ENCODE measurements around the gene MYLK3.

Gene MYLK3

GRCh38 chr16:46727184-46727583 is 21.0 kb downstream of the MYLK3 start:
- DNase-seq: no peak

- DNase-seq: no peak
Measured at GRCh38 chr16:46721885-46722284, 26.3 kb downstream of the MYLK3 start.

- DNase-seq: no peak
Measured at GRCh38 chr16:46720619-46721018, 27.5 kb downstream of the MYLK3 start.

- no peak for DNase-seq
Measured at GRCh38 chr16:46719528-46719927, 28.6 kb downstream of the MYLK3 start.

GRCh38 chr16:46718214-46718613 is 29.9 kb downstream of the MYLK3 start:
- DNase-seq: no peak

- DNase-seq: no peak
Measured at GRCh38 chr16:46717692-46718091, 30.5 kb downstream of the MYLK3 start.

GRCh38 chr16:46715769-46716305 is 32.3 kb downstream of the MYLK3 start:
- no peak for DNase-seq

GRCh38 chr16:46714797-46715591 is 33.1 kb downstream of the MYLK3 start:
- DNase-seq: no peak

- no peak for DNase-seq
Measured at GRCh38 chr16:46713634-46714033, 34.5 kb downstream of the MYLK3 start.

- DNase-seq: no peak
Measured at GRCh38 chr16:46712911-46713310, 35.2 kb downstream of the MYLK3 start.

GRCh38 chr16:46711106-46712058 is 36.8 kb downstream of the MYLK3 start:
- no peak for DNase-seq

GRCh38 chr16:46709469-46710005 is 38.6 kb downstream of the MYLK3 start:
- no peak for DNase-seq

- no peak for DNase-seq
Measured at GRCh38 chr16:46706642-46707041, 41.5 kb downstream of the MYLK3 start.

GRCh38 chr16:46702030-46702429 is 46.1 kb downstream of the MYLK3 start:
- DNase-seq: no peak

- no peak for DNase-seq
Measured at GRCh38 chr16:46701615-46702014, 46.5 kb downstream of the MYLK3 start.

GRCh38 chr16:46700048-46700447 is 48.1 kb downstream of the MYLK3 start:
- DNase-seq: no peak

GRCh38 chr16:46696957-46697356 is 51.2 kb downstream of the MYLK3 start:
- no peak for DNase-seq

GRCh38 chr16:46695937-46696336 is 52.2 kb downstream of the MYLK3 start:
- no peak for DNase-seq

GRCh38 chr16:46693598-46693997 is 54.5 kb downstream of the MYLK3 start:
- no peak for DNase-seq

GRCh38 chr16:46691726-46692125 is 56.4 kb downstream of the MYLK3 start:
- DNase-seq: no peak

GRCh38 chr16:46690281-46691178 is 57.6 kb downstream of the MYLK3 start:
- no peak for DNase-seq

All from NCI-H748 treated with DMSO at 0.1 percent for 48 hours (cell line).